Thyroid gland (tissue), 4 donors: ENCODE results near the gene SLC30A2. TPM values are rescaled to one million over a fixed set of nuclear protein-coding genes. Genes with fewer than 3 reads are reported as not detected.

Experiments
- DNase-seq, 2 donors: peaks; one replicate each; pipeline ENCODE4 v3.0.0-alpha.2; 2019
- H3K27ac ChIP-seq, 3 donors: fragments of 200-600 bp; sonication (generic); 1 replicate in 2 of 3; 2 replicates in 1 of 3; pipeline ENCODE4 v1.5.1; 2016 to 2019; ENCODE audit warnings: mild to moderate bottlenecking in 1 of 3, moderate library complexity in 1 of 3
- H3K27me3 ChIP-seq: fragments of 200-600 bp; sonication (generic); one replicate; pipeline ENCODE4 v1.5.1; 2019
- H3K36me3 ChIP-seq, 2 donors: fragments of 200-600 bp; sonication (generic); one replicate each; pipeline ENCODE4 v1.5.1; 2016 to 2019
- H3K4me1 ChIP-seq, 2 donors: fragments of 200-600 bp; sonication (generic); one replicate each; pipeline ENCODE4 v1.5.1; 2017 to 2019
- H3K4me3 ChIP-seq, 3 donors: fragments of 200-600 bp; sonication (generic); replicated peaks in 1 of 3; 1 replicate in 2 of 3; 2 replicates in 1 of 3; pipeline ENCODE4 v1.5.1; 2016; ENCODE audit warnings: mild to moderate bottlenecking in 1 of 3
- H3K9me3 ChIP-seq: fragments of 200-600 bp; sonication (generic); one replicate; pipeline ENCODE4 v1.5.1; 2017
- POLR2A ChIP-seq, 2 donors: fragments of 450-650 bp; IDR thresholded peaks; one replicate each; pipeline ENCODE4 v1.6.1; 2017; ENCODE audit warnings: antibody characterized with exemption in 2 of 2, mild to moderate bottlenecking in 2 of 2, moderate library complexity in 1 of 2
- WGBS, 2 donors: methylation state at CpG; one replicate each; pipeline ENCODE4 v1.1.5; 2017; 5-methylcytosine and 5-hydroxymethylcytosine counted together
- intact Hi-C: fragments of 100-400 bp; cut with DNase I; formaldehyde crosslinking; loops from one replicate; pipeline ENCODE4 v1.15.1; 2023
- total RNA-seq, 4 donors: library from RNA; depleted of rRNA; stranded (reverse); fragments of >200 nt; gene quantifications; one replicate each; pipeline ENCODE4 v1.2.3, GENCODE V29; 2016
- TF ChIP-seq, protein P1 (sequence below), 6 experiments: fragments of 200-600 bp in 3 of 6; fragments of 450-650 bp in 3 of 6; sonication (generic) in 3 of 6; IDR thresholded peaks; one replicate each; pipeline ENCODE4 v1.5.1; 2016 to 2019; ENCODE audit warnings: antibody characterized with exemption in 6 of 6, mild to moderate bottlenecking in 2 of 6, inconsistent platforms in 1 of 6, moderate library complexity in 1 of 6

Gene SLC30A2
- total RNA-seq, 4 donors from 2014 or later = 12.5 to 55.9 (median 43.4) TPM

GRCh38 chr1:26053718-26054560, 8.0 kb upstream of the SLC30A2 start:
- intact Hi-C loops = no loop called here
- Histone ChIP-seq H3K4me3 (no peak overlapping the region), H3K27ac (no peak overlapping the region), H3K4me1 (peaks cover 0 to 17% of the 10 kb centered on the region in 2 donors), H3K36me3 (no peaks in the 10 kb centered on the region), H3K9me3 (no peaks in the 10 kb centered on the region), H3K27me3 (no peaks in the 10 kb centered on the region)
- TF ChIP-seq, protein P1, sequence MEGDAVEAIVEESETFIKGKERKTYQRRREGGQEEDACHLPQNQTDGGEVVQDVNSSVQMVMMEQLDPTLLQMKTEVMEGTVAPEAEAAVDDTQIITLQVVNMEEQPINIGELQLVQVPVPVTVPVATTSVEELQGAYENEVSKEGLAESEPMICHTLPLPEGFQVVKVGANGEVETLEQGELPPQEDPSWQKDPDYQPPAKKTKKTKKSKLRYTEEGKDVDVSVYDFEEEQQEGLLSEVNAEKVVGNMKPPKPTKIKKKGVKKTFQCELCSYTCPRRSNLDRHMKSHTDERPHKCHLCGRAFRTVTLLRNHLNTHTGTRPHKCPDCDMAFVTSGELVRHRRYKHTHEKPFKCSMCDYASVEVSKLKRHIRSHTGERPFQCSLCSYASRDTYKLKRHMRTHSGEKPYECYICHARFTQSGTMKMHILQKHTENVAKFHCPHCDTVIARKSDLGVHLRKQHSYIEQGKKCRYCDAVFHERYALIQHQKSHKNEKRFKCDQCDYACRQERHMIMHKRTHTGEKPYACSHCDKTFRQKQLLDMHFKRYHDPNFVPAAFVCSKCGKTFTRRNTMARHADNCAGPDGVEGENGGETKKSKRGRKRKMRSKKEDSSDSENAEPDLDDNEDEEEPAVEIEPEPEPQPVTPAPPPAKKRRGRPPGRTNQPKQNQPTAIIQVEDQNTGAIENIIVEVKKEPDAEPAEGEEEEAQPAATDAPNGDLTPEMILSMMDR (IDR thresholded peaks at IDR 0.05) = no peak
- TF ChIP-seq POLR2A (IDR thresholded peaks at IDR 0.05) = no peak
- 47 to 49% methylated on average over 7 to 16 of the region's 16 CpGs for WGBS, 2 donors
- DNase-seq = no peak

DNA sequence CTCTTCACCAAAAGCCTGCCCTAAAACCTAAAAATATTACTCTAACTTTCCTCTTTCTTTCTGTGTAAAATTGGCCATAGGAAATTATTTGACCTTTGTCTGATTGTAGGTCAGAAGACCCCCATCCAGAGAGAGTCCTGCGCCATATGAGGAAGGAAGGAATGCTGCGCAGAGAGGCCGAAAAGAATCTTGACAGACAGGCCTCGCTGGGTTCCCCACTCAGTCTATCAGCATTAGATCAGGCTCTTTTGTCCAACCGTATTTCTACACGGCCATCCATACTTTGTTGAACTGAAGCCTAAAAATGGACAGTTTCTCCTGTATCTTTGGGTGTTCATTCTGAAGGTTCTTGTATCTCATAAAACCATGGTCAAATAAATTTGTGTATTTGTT, 4.3 kb upstream of the SLC30A2 start:
- TF ChIP-seq, protein P1 (IDR thresholded peaks at IDR 0.05) = no peak
- no peak for TF ChIP-seq POLR2A (IDR thresholded peaks at IDR 0.05)
- H3K4me1 ChIP-seq = peaks cover 14 to 36% of the 10 kb centered on the region in 2 donors
- WGBS, 2 donors = 95 to 96% methylated on average over 6 of the region's 6 CpGs
- H3K9me3 ChIP-seq = no peaks in the 10 kb centered on the region
- H3K27ac ChIP-seq = peak overlapping the region in 1 of 3 donors; percentile 19
- intact Hi-C loops = no loop called here
- H3K27me3 ChIP-seq = no peaks in the 10 kb centered on the region
- no peaks in the 10 kb centered on the region for H3K36me3 ChIP-seq
- H3K4me3 ChIP-seq = no peak overlapping the region
- DNase-seq = no peak

GRCh38 chr1:26049531-26050247, 3.8 kb upstream of the SLC30A2 start:
- Histone ChIP-seq H3K27me3 (no peaks in the 10 kb centered on the region), H3K4me3 (no peak overlapping the region), H3K4me1 (peaks cover 15 to 41% of the 10 kb centered on the region in 2 donors), H3K36me3 (no peaks in the 10 kb centered on the region), H3K9me3 (no peaks in the 10 kb centered on the region), H3K27ac (peak overlapping the region in 1 of 3 donors; percentile 19)
- whole genome bisulfite sequencing, 2 donors = 73 to 84% methylated on average over 10 of the region's 10 CpGs
- intact Hi-C loops = no loop called here
- TF ChIP-seq, protein P1 (IDR thresholded peaks at IDR 0.05) = no peak
- no peak for TF ChIP-seq POLR2A (IDR thresholded peaks at IDR 0.05)
- peak; percentile 45 to 56 for DNase-seq

DNA sequence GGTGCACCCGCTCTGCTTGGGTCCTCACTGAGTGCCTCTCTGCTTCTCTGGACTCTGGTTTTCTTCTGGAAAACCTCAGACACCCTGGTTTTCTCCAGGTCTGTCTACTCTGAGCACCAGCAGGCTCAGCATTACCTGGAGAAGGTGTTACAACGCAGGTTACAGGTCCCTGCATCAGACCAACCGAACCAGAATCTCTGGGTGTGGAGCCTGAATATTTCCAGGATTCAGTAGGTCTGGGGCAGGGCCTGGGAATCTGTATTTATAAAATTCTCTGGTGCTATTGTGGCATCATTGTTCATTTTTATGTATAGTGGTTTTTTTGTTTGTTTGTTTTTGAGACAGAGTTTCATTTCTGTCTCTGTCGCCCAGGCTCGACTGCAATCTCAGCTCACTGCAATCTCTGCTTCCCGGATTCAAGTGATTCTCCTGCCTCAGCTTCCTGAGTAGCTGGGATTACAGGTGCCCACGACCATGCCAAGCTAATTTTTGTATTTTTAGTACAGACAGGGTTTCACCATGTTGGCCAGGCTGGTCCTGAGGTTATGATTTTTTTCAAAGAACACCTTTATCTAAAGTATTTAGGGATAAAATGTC, 1.5 kb upstream of the SLC30A2 start:
- 82 to 86% methylated on average over 7 of the region's 7 CpGs for WGBS, 2 donors
- H3K27me3 ChIP-seq = no peaks in the 10 kb centered on the region

More for the DNA sequence above, 1.5 kb upstream of the SLC30A2 start:
- no peak overlapping the region for H3K4me3 ChIP-seq
- H3K9me3 ChIP-seq = no peaks in the 10 kb centered on the region
- peak overlapping the region in 1 of 3 donors; percentile 22 for H3K27ac ChIP-seq
- TF ChIP-seq, protein P1 (IDR thresholded peaks at IDR 0.05) = no peak
- TF ChIP-seq POLR2A (IDR thresholded peaks at IDR 0.05) = no peak
- H3K4me1 ChIP-seq = peaks cover 15 to 44% of the 10 kb centered on the region in 2 donors
- intact Hi-C loops = no loop called here
- no peak for DNase-seq
- H3K36me3 ChIP-seq = peaks cover 0 to 6% of the 10 kb centered on the region in 2 donors
